C4-2B (cell line): ENCODE data around the gene NAB1.

Experiments used
- CTCF ChIP-seq: fragments of 450-650 bp; conservative IDR thresholded peaks from 2 replicates; pipeline ENCODE4 v1.5.1; 2017; ENCODE audit warnings: mild to moderate bottlenecking
- ZFX ChIP-seq: fragments of 450-650 bp; IDR thresholded peaks from 2 replicates; pipeline ENCODE4 v1.6.1; 2017

GRCh38 chr2:190693533-190694232 is 44.8 kb downstream of the NAB1 start:
- TF ChIP-seq CTCF (no peak), ZFX (no peak)
